ENCODE results near the gene CLTB. TPM values are rescaled to one million over a fixed set of nuclear protein-coding genes. Genes with fewer than 3 reads are reported as not detected.

CLTB gene
- total RNA-seq, 1 donor from 2014 or later: 71.0 TPM

DNA sequence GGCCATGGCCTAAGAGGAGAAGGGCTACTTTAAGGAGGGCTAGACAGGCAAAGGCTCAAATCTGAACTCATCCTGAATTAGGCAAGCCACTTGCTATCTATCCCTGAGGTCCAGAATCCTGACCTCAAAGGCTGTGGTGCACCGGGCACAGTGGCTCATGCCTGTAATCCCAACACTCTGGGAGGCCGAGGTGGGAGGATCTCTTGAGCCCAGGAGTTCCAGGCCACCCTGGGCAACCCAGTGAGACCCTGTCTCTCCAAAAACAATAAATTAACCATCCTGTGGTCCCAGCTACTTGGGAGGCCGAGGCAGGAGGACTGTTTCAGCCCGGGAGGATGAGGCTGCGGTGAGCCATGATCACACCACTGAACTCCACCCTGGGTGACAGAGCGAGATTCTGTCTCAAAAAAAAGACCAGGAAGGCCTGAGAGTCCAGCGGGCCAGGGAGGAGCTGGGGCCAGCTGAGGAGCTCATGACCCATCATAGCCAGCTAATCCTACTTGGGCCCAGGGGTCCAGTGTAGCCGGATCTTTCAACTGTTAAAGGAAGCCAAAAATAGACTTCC lies 31.9 kb downstream of the CLTB start:
- intact Hi-C loops (cut with micrococcal nuclease): loop anchor here (10.0 kb wide), 1 partner anchor 1820 kb away; the partner anchor contains the start of gene HNRNPAB

GRCh38 chr5:176383961-176384360 lies 32.4 kb downstream of the CLTB start:
- intact Hi-C loops (cut with micrococcal nuclease): loop anchor here (10.0 kb wide), 1 partner anchor 1821 kb away; the partner anchor contains the start of gene HNRNPAB

DNA sequence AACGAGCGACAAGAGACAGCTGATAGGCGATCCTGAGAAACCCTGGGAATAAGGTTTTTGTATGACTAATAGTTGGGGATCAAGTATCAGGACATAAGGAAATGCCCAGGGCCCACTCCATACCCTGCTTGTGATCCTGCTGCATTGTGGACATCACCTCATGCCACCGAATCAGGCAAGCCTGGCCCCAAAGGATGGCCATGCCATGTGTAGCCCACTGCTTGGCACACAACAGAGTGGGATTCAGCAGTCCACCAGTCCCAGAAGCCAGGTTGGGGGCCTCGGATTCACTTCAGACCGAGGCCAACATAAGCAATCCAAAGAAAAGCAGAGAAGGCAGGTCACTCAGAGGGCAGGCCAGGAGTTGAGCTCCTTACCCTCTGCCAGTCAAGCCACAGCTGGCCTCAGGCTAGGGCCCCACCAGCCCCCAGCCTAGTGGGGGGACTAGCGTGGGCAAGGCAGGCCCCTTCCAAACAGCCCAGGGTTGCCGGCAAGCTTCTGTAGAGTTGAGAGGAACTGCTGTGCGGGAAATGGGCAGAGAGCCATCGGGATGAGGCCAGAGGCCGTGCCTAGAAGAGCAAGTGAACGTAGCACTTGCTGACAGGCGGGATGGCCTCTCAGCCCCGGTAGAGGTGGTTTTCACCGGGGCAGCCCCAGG lies 33.0 kb downstream of the CLTB start:
- intact Hi-C loops (cut with micrococcal nuclease): loop anchor here (10.0 kb wide), 1 partner anchor 1821 kb away; the partner anchor contains the start of gene HNRNPAB

GRCh38 chr5:176382721-176383120 lies 33.6 kb downstream of the CLTB start:
- intact Hi-C loops (cut with micrococcal nuclease): loop anchor here (10.0 kb wide), 1 partner anchor 1822 kb away; the partner anchor contains the start of gene HNRNPAB

DNA sequence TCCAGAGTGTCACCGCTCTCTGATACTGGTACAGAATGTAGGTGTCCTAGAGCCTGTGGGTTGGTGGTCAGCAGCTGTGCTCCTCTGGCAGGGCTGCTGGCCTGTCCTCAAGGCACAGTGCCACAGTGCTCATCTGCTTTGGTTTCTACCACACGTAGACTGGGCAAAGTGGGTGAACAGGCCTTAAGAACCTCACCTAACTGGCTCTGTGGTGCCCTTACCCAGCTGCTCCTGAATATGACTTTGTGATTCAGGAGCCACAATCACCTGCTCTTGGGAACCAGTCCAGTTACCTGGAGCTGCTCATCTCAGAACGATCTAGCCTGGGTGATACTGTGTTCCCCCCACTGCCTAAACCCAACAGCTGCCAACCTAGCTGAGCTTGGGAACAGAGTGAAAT lies 34.4 kb downstream of the CLTB start:
- intact Hi-C loops (cut with micrococcal nuclease): loop anchor here (10.0 kb wide), 1 partner anchor 1823 kb away; the partner anchor contains the start of gene HNRNPAB

- intact Hi-C loops (cut with micrococcal nuclease): loop anchor here (10.0 kb wide), 1 partner anchor 1823 kb away; the partner anchor contains the start of gene HNRNPAB
Observed at GRCh38 chr5:176381423-176381822, 34.9 kb downstream of the CLTB start.

DNA sequence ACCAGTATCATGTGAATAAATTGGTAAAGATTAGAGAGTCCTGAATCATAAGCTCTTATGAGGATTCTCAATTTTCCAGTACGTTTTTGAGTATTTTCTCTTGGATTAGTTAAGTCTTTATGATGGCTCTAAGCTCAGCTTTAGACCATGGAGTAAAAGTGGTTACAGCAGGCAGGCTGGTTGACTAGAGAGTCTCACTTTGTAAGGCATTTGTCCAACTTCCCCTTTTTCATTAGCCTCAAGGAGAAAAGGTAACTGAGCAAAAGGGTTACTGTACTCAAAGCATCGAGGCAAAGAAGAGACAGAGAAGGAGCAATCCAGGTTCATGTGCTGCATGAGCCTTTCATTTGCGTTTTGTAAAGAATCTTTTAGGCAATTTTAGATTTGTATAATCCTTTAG lies 36.5 kb downstream of the CLTB start:
- intact Hi-C loops (cut with micrococcal nuclease): loop anchor here (10.0 kb wide), 1 partner anchor 1825 kb away; the partner anchor contains the start of gene HNRNPAB

DNA sequence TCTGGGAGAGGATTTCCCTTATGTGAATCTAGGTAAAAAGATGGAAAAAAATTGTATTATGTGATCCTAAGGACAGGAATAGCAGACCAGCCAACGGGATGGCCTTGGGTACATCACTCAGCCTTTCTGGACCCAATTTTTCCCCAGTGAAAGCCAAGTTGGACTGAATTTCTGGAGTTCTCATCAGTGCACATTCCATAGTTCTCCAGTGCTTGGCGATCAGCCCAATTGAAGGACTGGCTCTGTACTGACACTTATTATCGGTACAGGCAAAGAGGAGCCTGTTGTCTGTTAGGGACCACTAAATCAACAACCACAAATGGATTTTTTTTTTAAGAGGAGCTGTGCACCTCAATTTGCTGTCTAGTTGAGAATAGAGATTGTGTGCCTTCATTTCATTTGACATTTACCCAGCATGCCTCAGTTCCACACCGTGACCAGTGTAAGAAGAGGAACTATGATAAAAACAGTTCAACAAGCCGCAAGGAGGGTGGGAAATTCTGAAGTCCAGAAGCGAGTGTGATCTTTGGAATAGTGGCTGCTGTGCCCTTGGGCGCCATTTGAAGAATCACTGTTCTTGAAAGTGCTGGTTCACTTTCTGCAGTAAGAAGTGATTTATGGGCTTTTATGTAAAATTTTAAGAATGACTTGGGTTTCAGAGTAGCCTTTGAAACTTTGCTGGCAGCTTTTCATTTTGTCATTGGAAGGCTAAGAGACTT lies 43.1 kb downstream of the CLTB start:
- intact Hi-C loops (cut with micrococcal nuclease): no loop called here

GRCh38 chr5:176371621-176372539 lies 44.5 kb downstream of the CLTB start:
- intact Hi-C loops (cut with micrococcal nuclease): no loop called here

DNA sequence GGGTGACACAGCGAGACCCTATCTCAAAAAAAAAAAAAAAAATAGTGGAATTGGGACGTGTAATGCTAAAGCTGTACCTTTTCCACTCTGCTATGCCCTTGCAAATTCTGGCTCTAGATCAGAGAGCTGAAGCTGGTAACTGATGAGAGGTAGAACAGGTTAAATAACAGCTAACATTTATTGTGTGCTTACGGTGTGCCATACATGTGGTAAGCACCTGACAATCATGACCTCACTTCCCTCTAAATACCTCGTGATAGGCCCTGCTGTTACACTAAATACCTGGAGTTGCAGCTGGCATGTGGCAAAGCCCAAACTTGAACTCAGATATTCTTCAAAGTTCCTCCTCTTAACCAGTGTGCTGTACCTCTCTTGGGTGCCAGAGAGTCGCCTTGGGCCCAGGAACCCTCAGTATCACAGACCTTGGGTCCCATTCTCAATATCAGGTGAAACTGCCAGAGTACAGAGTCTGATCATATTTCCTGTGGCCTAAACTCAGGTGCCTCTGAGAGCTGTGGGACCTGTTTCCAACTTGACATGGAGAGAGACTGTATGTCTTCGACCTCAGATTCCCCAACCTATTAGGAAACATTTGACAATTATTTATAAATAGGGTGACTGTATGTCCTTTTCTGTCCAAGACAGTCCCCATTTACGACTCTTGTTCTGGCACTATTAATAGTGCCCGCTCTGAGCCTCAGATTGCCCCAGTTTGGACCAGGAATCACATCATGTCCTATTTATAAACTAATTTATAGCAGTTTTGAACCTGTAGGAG lies 46.2 kb downstream of the CLTB start:
- intact Hi-C loops (cut with micrococcal nuclease): no loop called here

GRCh38 chr5:176368726-176369125 lies 47.6 kb downstream of the CLTB start:
- intact Hi-C loops (cut with micrococcal nuclease): no loop called here

DNA sequence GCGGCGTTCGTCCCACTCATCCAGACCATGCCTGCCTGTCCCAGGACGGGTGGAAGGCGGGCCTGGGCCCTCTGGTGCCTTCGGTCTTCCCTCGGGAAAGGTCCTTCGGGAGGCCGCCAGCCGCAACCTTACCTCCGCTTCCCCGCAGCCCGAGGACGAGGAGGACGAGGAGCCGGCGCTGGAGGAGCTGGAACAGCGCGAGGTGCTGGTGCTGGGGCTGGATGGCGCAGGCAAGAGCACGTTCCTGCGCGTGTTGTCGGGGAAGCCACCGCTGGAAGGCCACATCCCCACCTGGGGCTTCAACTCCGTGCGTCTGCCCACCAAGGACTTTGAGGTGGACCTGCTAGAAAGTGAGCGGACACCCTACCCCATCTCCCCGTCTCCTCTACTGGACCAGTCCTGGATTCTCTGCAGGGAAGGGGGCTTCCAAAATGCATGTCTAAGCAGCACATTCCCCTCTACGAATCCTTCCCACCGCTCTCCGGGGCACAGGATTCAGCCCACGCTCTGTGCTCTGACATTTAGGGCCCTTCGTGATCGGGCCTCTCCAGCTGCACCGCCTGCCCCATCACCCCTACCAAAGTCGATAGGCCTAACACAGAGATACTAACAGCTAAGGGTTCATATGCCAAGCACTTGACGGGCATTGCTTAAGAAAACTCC lies 50.0 kb downstream of the CLTB start:
- intact Hi-C loops (cut with micrococcal nuclease): no loop called here

GRCh38 chr5:176365351-176366231 lies 50.7 kb downstream of the CLTB start, which contains the start of gene ARL10:
Gene ARL10 (plus strand): TSS chr5:176365487. CDS start chr5:176365564, 77 bp downstream.
- intact Hi-C loops (cut with micrococcal nuclease): loop anchor here (1.0 kb wide), 2 partner anchors 23 to 178 kb away; partner anchors contain the start of genes HIGD2A and NOP16

- intact Hi-C loops (cut with micrococcal nuclease): loop anchor here (1.0 to 5.0 kb wide), 5 partner anchors 23 to 1747 kb away; partner anchors contain the start of genes HIGD2A, N4BP3, NOP16 and PRELID1
Observed at GRCh38 chr5:176364765-176365350, 51.5 kb downstream of the CLTB start.

DNA sequence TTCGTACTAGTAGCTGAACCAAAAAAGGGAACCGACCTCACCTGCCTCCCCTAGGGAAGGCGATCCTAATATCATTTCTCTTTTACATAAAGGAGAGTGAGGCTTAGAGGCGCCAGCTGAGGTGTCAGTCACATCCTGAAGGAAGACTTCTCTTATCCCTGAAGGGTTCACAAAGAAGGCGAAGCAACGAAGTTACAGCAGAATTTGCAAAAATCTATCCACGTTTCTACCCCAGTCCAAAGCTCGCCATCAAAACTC lies 54.2 kb downstream of the CLTB start:
- intact Hi-C loops (cut with micrococcal nuclease): loop anchor here (5.0 kb wide), 3 partner anchors 125 to 1750 kb away; partner anchors contain the start of genes N4BP3, PRELID1, RAB24 and SIMC1

DNA sequence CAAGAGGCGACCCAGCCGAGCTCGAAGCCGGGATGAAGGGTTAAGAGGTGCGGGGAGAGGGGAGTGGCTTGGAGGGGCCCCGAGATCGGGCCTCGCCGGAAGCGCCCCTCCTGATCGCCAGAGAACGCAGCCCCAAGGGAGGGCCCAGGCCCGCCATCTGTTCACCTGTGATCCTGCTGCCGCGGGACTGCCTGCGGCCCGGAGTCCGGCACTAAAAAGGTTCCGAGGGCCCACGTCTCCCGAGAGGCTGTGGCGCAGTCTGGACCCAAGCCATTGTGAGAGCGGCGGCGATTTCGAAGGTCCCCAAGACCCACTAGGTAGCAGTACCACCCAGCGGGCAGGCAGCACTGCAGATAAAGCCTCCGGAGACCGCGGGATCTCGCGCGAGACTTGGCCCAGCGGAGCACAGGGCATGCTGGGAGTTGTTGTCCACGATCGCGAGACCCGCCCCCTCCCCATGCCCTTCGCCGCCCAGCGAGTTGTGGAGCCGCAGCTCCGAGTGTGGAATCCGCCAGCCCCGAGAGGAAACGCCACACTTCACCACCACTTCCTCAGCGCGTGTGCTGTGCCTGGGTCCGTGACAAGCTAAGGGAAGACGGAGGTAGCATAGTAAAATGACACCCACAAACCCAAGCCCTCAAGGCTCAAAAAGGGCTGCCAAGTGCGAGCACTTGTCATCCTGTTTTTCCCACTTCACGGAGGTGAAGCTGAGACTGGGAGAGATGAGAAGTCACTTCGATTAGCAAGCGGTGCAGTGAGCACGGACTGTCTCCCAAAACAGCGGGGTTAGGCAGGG lies 54.7 kb downstream of the CLTB start, which contains the start of gene KIAA1191:
KIAA1191 (minus strand) TSS at position 328 of the 796 bp plus-strand sequence. CDS start 2,256 bp downstream, outside the sequence.
- intact Hi-C loops (cut with micrococcal nuclease): loop anchor here (1.0 to 5.0 kb wide), 13 partner anchors 27 to 1751 kb away; partner anchors contain the start of genes CLTB, FAF2, HIGD2A and N4BP3

Measured in T-helper 1 cell treated with Interleukin-12 subunit alpha and Interleukin-12 subunit beta and Interleukin-4 antibody, amounts not matched to agents 30 ng/mL and 1 ng/mL, for 36 hours (primary cell).